Measurements from ENCODE around the gene TOP3A.

The TOP3A gene

DNA sequence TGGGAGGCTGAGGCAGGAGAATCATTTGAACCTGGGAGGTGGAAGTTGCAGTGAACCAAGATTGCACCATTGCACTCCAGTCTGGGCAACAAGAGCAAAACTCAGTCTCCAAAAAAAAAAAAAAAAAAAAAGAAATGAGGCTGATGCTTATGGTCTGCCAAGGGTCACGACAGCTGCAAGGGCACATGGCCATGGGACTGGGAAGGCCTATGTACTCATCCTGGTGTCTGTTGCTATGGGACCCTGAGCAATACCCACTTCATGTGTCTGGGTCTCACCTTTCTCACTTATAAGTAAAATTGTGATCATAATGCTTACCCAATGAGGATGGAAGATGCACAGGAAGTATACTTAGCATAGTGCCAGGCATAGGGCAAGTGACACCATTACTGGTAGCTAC, 37.7 kb downstream of the TOP3A start:
- H3K9me2 ChIP-seq (ENCODE audit: low read depth, low read length): no peaks in the 10 kb centered on the region
- no peak overlapping the region for H2AFZ ChIP-seq (ENCODE audit: low read length)
- H3K36me3 ChIP-seq (ENCODE audit: insufficient read depth, low read length): peaks cover 87% of the 10 kb centered on the region

DNA sequence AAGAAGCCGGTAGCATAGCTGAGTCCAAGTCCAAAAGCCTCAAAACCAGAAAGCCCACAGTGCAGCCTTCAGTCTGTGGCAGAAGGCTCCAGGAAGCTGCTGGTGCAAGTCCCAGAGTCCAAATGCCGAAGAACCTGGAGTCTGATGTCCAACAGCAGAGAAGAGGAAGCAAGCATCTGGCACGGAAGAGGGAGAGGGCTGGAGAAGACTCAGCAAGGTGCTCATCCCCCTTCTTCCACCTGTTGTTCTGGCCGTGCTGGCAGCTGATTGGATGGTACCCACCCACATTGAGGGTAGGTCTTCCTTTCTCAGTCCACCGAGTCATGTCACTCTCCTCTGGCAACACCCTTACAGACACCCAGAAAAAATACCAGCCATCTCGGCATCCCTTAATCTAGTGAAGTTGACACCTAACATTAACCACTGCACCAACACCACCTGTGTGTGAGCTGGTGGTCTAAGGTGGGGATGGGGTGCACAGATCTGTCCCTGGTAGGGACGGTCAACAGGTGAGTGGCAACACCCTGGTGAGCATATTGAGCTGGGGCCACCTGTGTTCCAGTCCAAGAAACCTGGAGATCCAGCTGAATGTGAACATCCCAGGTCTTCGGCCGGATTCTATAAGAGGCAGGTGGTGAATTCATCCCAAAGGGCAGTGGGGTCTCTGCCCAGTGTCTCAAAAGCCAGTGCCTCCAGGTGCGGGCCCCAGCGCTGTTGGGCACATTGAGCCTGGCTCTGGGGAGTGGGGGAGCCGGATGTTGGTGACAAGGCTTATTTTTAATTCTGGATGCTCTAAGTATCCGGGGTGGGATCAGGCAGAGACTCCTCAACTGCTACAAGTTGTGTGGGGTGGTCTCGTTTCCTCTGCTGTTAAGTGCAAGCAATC, 44.5 kb downstream of the TOP3A start:
- H3K36me3 ChIP-seq (ENCODE audit: insufficient read depth, low read length): peaks cover 28% of the 10 kb centered on the region
- H3K4me1 ChIP-seq (ENCODE audit: insufficient read depth, low read length, severe bottlenecking): no peaks in the 10 kb centered on the region
- H3K27me3 ChIP-seq (ENCODE audit: insufficient read depth, low read length): no peaks in the 10 kb centered on the region
- H3K79me2 ChIP-seq (ENCODE audit: insufficient read depth, low read length): no peaks in the 10 kb centered on the region
- TF ChIP-seq, protein P1, sequence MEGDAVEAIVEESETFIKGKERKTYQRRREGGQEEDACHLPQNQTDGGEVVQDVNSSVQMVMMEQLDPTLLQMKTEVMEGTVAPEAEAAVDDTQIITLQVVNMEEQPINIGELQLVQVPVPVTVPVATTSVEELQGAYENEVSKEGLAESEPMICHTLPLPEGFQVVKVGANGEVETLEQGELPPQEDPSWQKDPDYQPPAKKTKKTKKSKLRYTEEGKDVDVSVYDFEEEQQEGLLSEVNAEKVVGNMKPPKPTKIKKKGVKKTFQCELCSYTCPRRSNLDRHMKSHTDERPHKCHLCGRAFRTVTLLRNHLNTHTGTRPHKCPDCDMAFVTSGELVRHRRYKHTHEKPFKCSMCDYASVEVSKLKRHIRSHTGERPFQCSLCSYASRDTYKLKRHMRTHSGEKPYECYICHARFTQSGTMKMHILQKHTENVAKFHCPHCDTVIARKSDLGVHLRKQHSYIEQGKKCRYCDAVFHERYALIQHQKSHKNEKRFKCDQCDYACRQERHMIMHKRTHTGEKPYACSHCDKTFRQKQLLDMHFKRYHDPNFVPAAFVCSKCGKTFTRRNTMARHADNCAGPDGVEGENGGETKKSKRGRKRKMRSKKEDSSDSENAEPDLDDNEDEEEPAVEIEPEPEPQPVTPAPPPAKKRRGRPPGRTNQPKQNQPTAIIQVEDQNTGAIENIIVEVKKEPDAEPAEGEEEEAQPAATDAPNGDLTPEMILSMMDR (IDR thresholded peaks at IDR 0.05; ENCODE audit: low read length): no peak
- TF ChIP-seq EZH2 (IDR thresholded peaks at IDR 0.05; ENCODE audit: borderline replicate concordance, low read length): no peak
- H3K9ac ChIP-seq (ENCODE audit: low read length): no peak overlapping the region
- H4K20me1 ChIP-seq (ENCODE audit: insufficient read depth, low read length): no peaks in the 10 kb centered on the region
- H3K4me3 ChIP-seq (ENCODE audit: low read depth, low read length, poor library complexity, severe bottlenecking): no peak overlapping the region
- no peak overlapping the region for H3K27ac ChIP-seq (ENCODE audit: low read depth, low read length, poor library complexity, severe bottlenecking)
- no peak overlapping the region for H2AFZ ChIP-seq (ENCODE audit: low read length)
- H3K9me2 ChIP-seq (ENCODE audit: low read depth, low read length): no peaks in the 10 kb centered on the region
- H3K4me2 ChIP-seq (ENCODE audit: low read length): no peak overlapping the region
- H3K9me3 ChIP-seq (ENCODE audit: low read length): no peaks in the 10 kb centered on the region
- H3F3A ChIP-seq (ENCODE audit: insufficient read depth, low read length): no peaks in the 10 kb centered on the region

More for the DNA sequence above, 37.7 kb downstream of the TOP3A start:
- H3K4me3 ChIP-seq (ENCODE audit: low read depth, low read length, poor library complexity, severe bottlenecking): no peak overlapping the region
- no peaks in the 10 kb centered on the region for H3K9me3 ChIP-seq (ENCODE audit: low read length)
- H3K27ac ChIP-seq (ENCODE audit: low read depth, low read length, poor library complexity, severe bottlenecking): no peak overlapping the region
- H3K27me3 ChIP-seq (ENCODE audit: insufficient read depth, low read length): no peaks in the 10 kb centered on the region
- H3K4me2 ChIP-seq (ENCODE audit: low read length): no peak overlapping the region
- no peaks in the 10 kb centered on the region for H3K4me1 ChIP-seq (ENCODE audit: insufficient read depth, low read length, severe bottlenecking)
- no peaks in the 10 kb centered on the region for H4K20me1 ChIP-seq (ENCODE audit: insufficient read depth, low read length)
- no peaks in the 10 kb centered on the region for H3K79me2 ChIP-seq (ENCODE audit: insufficient read depth, low read length)
- TF ChIP-seq EZH2 (IDR thresholded peaks at IDR 0.05; ENCODE audit: borderline replicate concordance, low read length): no peak
- TF ChIP-seq, protein P1 (IDR thresholded peaks at IDR 0.05; ENCODE audit: low read length): no peak
- H3F3A ChIP-seq (ENCODE audit: insufficient read depth, low read length): no peaks in the 10 kb centered on the region
- no peak overlapping the region for H3K9ac ChIP-seq (ENCODE audit: low read length)

DNA sequence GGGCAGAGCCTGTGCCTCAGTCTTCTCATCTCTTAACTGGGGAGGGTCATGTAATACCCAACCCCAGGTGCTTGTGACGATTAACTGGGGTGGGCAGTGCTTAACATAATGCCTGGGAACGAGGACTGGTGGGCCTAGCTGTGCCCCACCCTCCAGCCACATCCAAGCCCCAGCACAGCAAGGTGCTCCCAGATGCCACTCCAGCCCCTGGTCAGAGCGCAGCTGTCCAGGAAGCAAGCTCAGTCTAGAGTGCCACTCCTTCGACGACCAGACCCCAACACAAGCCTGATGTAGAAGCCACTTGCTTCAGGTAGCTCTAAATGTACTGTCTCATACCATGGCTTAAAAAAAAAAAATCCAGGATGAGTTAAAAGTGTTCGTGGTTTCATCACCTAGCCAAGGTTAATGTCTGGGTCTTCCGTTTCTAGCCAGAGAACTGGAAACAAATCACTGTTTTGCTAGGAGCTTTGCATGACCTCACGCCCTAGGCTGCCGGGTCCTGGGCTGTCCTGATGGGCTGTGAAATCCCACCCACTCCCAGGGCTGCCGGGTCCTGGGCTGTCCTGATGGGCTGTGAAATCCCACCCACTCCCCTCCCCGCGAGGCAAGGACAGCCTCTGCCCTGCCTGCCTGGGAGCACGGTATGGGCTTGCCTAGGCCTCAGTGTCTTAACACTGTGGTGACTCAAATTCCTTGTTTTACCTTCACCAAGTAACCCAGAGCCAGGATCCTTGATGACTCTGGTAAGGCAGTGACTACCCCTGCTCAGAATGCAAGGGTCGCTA, 46.7 kb downstream of the TOP3A start:
- TF ChIP-seq, protein P1 (IDR thresholded peaks at IDR 0.05; ENCODE audit: low read length): no peak
- no peak for TF ChIP-seq EZH2 (IDR thresholded peaks at IDR 0.05; ENCODE audit: borderline replicate concordance, low read length)

More for the DNA sequence above, 46.7 kb downstream of the TOP3A start:
- H3K4me3 ChIP-seq (ENCODE audit: low read depth, low read length, poor library complexity, severe bottlenecking): no peak overlapping the region
- H3K27me3 ChIP-seq (ENCODE audit: insufficient read depth, low read length): no peaks in the 10 kb centered on the region
- H3K79me2 ChIP-seq (ENCODE audit: insufficient read depth, low read length): no peaks in the 10 kb centered on the region
- H3K9ac ChIP-seq (ENCODE audit: low read length): no peak overlapping the region
- no peak overlapping the region for H3K4me2 ChIP-seq (ENCODE audit: low read length)
- no peaks in the 10 kb centered on the region for H3K4me1 ChIP-seq (ENCODE audit: insufficient read depth, low read length, severe bottlenecking)
- H4K20me1 ChIP-seq (ENCODE audit: insufficient read depth, low read length): no peaks in the 10 kb centered on the region
- no peaks in the 10 kb centered on the region for H3K9me3 ChIP-seq (ENCODE audit: low read length)
- no peak overlapping the region for H3K27ac ChIP-seq (ENCODE audit: low read depth, low read length, poor library complexity, severe bottlenecking)
- no peaks in the 10 kb centered on the region for H3F3A ChIP-seq (ENCODE audit: insufficient read depth, low read length)
- peaks cover 11% of the 10 kb centered on the region; the same call in 1 of the 2 replicates for H3K36me3 ChIP-seq (ENCODE audit: insufficient read depth, low read length)
- H2AFZ ChIP-seq (ENCODE audit: low read length): no peak overlapping the region
- H3K9me2 ChIP-seq (ENCODE audit: low read depth, low read length): no peaks in the 10 kb centered on the region
